HCT116 (cell line): ENCODE measurements around the gene CLDN14. TPM values are rescaled to one million over a fixed set of nuclear protein-coding genes. Genes with fewer than 3 reads are reported as not detected.

ENCODE experiments used
- ATAC-seq: fragments of 200-7000 bp; cut with Tn5 transposase; 2 replicates; pipeline ENCODE4 v1.9.1; 2020; ENCODE audit warnings: mild to moderate bottlenecking, moderate library complexity
- BruUV-seq: library from RNA; stranded (reverse); fragments of 400-500 nt; replicated peaks from 2 replicates; lab custom pipeline; 2021; lab: Mats Ljungman, UMichigan
- CTCF ChIA-PET: fragments of 300-600 bp; sonication (Branson Sonifier 250); formaldehyde crosslinking; loops from one replicate; lab custom pipeline; 2021; ENCODE audit warnings: antibody characterized with exemption; lab: Charles Lee
- POLR2A ChIA-PET: fragments of 300-600, 350-600 bp; sonication (Branson Sonifier 250); formaldehyde crosslinking; loops from one replicate; lab custom pipeline; 2021; ENCODE audit warnings: antibody characterized with exemption; lab: Charles Lee
- RAD21 ChIA-PET, 2 experiments: fragments of 300-600 bp; sonication (Branson Sonifier 250); formaldehyde crosslinking; loops; one replicate each; lab custom pipeline; 2023; ENCODE audit warnings: low total read pairs in 2 of 2; ENCODE audit not compliant: uncharacterized antibody in 2 of 2, unreplicated experiment in 2 of 2, low non-redundant PET in 1 of 2; lab: Charles Lee
- DNase-seq: peaks from one replicate; pipeline ENCODE4 v3.0.0-alpha.2; 2010; ENCODE audit warnings: low read depth, low spot score
- H2AFZ ChIP-seq: fragments of 200-600 bp; shearing (Covaris generic), sonication (generic); 2 replicates; pipeline ENCODE4 v1.6.1; 2017; ENCODE audit warnings: low read depth, mixed run types, mixed read lengths, antibody characterized with exemption, low read length; ENCODE audit not compliant: poor library complexity, severe bottlenecking
- H3K27ac ChIP-seq: 2 replicates; pipeline ENCODE4 v1.5.1; 2012; ENCODE audit warnings: low read depth, low read length
- H3K27me3 ChIP-seq: fragments of 200-600 bp; sonication (generic); 2 replicates; pipeline ENCODE4 v1.6.1; 2016; ENCODE audit warnings: mixed run types, low read length, mixed read lengths; ENCODE audit not compliant: insufficient read depth
- H3K36me3 ChIP-seq, 2 experiments: fragments of 200-500 bp in 1 of 2; fragments of 200-600 bp in 1 of 2; sonication (Bioruptor generic) in 1 of 2; sonication (generic) in 1 of 2; 2 replicates each; pipeline versions ENCODE4 v1.5.1 to v1.6.1; 2014 to 2016; ENCODE audit warnings: low read length in 2 of 2, inconsistent platforms in 1 of 2, mixed read lengths in 1 of 2, mixed run types in 1 of 2; ENCODE audit not compliant: insufficient read depth in 2 of 2, control insufficient read depth in 1 of 2
- H3K4me1 ChIP-seq, 2 experiments: fragments of 200-600 bp in 1 of 2; sonication (generic) in 1 of 2; 2 replicates each; pipeline versions ENCODE4 v1.5.1 to v1.6.1; 2012 to 2017; ENCODE audit warnings: low read length in 2 of 2, inconsistent platforms in 1 of 2, mild to moderate bottlenecking in 1 of 2, mixed read lengths in 1 of 2, mixed run types in 1 of 2, moderate library complexity in 1 of 2; ENCODE audit not compliant: insufficient read depth in 2 of 2, control insufficient read depth in 1 of 2
- H3K4me2 ChIP-seq: fragments of 200-600 bp; sonication (generic); 2 replicates; pipeline ENCODE4 v1.6.1; 2017; ENCODE audit warnings: mixed run types, low read length, mixed read lengths
- H3K4me3 ChIP-seq, 2 experiments: fragments of 200-600 bp in 1 of 2; sonication (generic) in 1 of 2; replicated peaks in 1 of 2; 2 replicates each; pipeline ENCODE4 v1.5.1; 2011 to 2016; ENCODE audit warnings: low read length in 2 of 2, control low read depth in 1 of 2, low read depth in 1 of 2, mild to moderate bottlenecking in 1 of 2, mixed read lengths in 1 of 2, mixed run types in 1 of 2
- H3K79me2 ChIP-seq: fragments of 200-600 bp; sonication (generic); 2 replicates; pipeline ENCODE4 v1.6.1; 2017; ENCODE audit warnings: mild to moderate bottlenecking, mixed run types, low read length, moderate library complexity, mixed read lengths; ENCODE audit not compliant: insufficient read depth
- H3K9ac ChIP-seq: fragments of 200-600 bp; sonication (generic); 2 replicates; pipeline ENCODE4 v1.6.1; 2016; ENCODE audit warnings: low read length, mixed read lengths
- H3K9me2 ChIP-seq: fragments of 200-600 bp; sonication (generic), shearing (Covaris generic); 2 replicates; pipeline ENCODE4 v1.6.1; 2017; ENCODE audit warnings: mixed run types, mild to moderate bottlenecking, moderate library complexity; ENCODE audit not compliant: insufficient read depth
- H3K9me3 ChIP-seq, 2 experiments: fragments of 200-500 bp in 1 of 2; fragments of 200-600 bp in 1 of 2; sonication (Bioruptor generic) in 1 of 2; sonication (generic) in 1 of 2; 2 replicates each; pipeline ENCODE4 v1.6.1; 2014 to 2017; ENCODE audit warnings: low read length in 2 of 2, mixed read lengths in 2 of 2, inconsistent platforms in 1 of 2, low read depth in 1 of 2, mild to moderate bottlenecking in 1 of 2, mixed run types in 1 of 2, moderate library complexity in 1 of 2; ENCODE audit not compliant: control insufficient read depth in 1 of 2, insufficient read depth in 1 of 2
- H4K20me1 ChIP-seq: fragments of 200-600 bp; sonication (generic), shearing (Covaris generic); 2 replicates; pipeline ENCODE4 v1.6.1; 2017; ENCODE audit warnings: mixed run types, mild to moderate bottlenecking, moderate library complexity; ENCODE audit not compliant: insufficient read depth
- CEBPB ChIP-seq: IDR thresholded peaks from 2 replicates; pipeline ENCODE4 v1.6.1; 2012; ENCODE audit warnings: low read depth
- EGR1 ChIP-seq: IDR thresholded peaks from 2 replicates; pipeline ENCODE4 v1.6.1; 2012; ENCODE audit warnings: low read depth
- FOSL1 ChIP-seq: IDR thresholded peaks from 2 replicates; pipeline ENCODE4 v1.6.1; 2012; ENCODE audit warnings: low read depth
- POLR2A ChIP-seq: IDR thresholded peaks from 2 replicates; pipeline ENCODE4 v1.7.0; 2011; ENCODE audit warnings: borderline replicate concordance; ENCODE audit not compliant: insufficient read depth, insufficient read length; ENCODE audit errors: extremely low read depth
- RAD21 ChIP-seq: IDR thresholded peaks from 2 replicates; pipeline ENCODE4 v1.6.1; 2012; ENCODE audit warnings: low read depth, mild to moderate bottlenecking
- SP1 ChIP-seq: IDR thresholded peaks from 2 replicates; pipeline ENCODE4 v1.6.1; 2012; ENCODE audit warnings: low read depth
- SRF ChIP-seq: IDR thresholded peaks from 2 replicates; pipeline ENCODE4 v1.6.1; 2012; ENCODE audit warnings: low read depth
- ZFX ChIP-seq: fragments of 450-650 bp; IDR thresholded peaks from 2 replicates; pipeline ENCODE4 v1.6.1; 2017
- intact Hi-C: fragments of 100-400 bp; cut with micrococcal nuclease; formaldehyde crosslinking; loops from 2 replicates; pipeline ENCODE4 v1.10.0; 2022
- total RNA-seq: library from RNA; stranded (reverse); gene quantifications from one replicate; pipeline ENCODE4 v1.2.1, GENCODE V29; 2021; ENCODE audit not compliant: unreplicated experiment
- TF ChIP-seq, protein P1 (sequence below): IDR thresholded peaks from 2 replicates; pipeline ENCODE4 v1.6.1; 2012; ENCODE audit warnings: low read depth
- TF ChIP-seq, protein P2 (sequence below): IDR thresholded peaks from 2 replicates; pipeline ENCODE4 v1.6.1; 2011; ENCODE audit warnings: mild to moderate bottlenecking, low read length, moderate library complexity; ENCODE audit not compliant: insufficient replicate concordance; ENCODE audit errors: extremely low read depth
- TF ChIP-seq, protein P3 (sequence below), 3 experiments: fragments of 200-600 bp in 1 of 3; sonication (generic) in 1 of 3; IDR thresholded peaks in 2 of 3; conservative IDR thresholded peaks in 1 of 3; 2 replicates each; pipeline ENCODE4 v1.5.1; 2012 to 2017; ENCODE audit warnings: low read depth in 2 of 3, low read length in 2 of 3, antibody characterized with exemption in 1 of 3, borderline replicate concordance in 1 of 3, control low read depth in 1 of 3, mild to moderate bottlenecking in 1 of 3, mixed read lengths in 1 of 3, mixed run types in 1 of 3, moderate library complexity in 1 of 3; ENCODE audit not compliant: insufficient read depth in 1 of 3

The CLDN14 gene
- total RNA-seq, 1 experiment from 2014 or later, result not detected

DNA sequence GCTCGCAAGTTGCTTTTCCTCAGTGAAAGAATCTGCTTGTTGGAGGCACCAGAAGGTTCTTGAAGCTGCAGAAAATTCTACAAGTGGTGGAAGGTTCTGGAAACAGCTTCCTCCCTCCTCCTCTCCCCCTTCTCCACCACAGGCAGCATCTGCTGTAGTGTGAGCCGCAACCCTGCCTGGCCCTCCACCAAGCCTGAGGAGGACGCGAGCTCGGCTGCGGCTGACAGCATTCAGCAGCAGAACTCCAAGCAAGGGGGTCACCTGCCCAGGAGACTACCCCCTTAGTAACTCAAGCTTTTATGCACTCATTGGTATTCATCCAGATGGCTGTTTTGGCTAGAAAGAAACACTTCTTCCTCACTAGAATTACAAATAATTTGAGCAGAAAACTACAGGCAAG lies 48.8 kb upstream of the CLDN14 start:
- H2AFZ ChIP-seq, result no peak overlapping the region
- no peak overlapping the region for H3K9ac ChIP-seq
- ChIA-PET RAD21 (interaction anchor here in 1 of 2 experiments (0.5 kb wide), 1 partner anchor 195 kb away, joined by 3 read pairs; no protein-coding TSS in a partner anchor), CTCF (no interaction called here), POLR2A (no interaction called here)
- no peak overlapping the region for H3K27ac ChIP-seq
- no peaks in the 10 kb centered on the region for H3K36me3 ChIP-seq
- no peak overlapping the region for H3K4me2 ChIP-seq
- H3K79me2 ChIP-seq, result no peaks in the 10 kb centered on the region
- H3K9me3 ChIP-seq, result no peaks in the 10 kb centered on the region
- TF ChIP-seq ZFX (no peak), RAD21 (no peak), FOSL1 (no peak), SP1 (no peak), POLR2A (no peak), CEBPB (no peak), EGR1 (no peak), SRF (no peak)
- TF ChIP-seq, protein P1, sequence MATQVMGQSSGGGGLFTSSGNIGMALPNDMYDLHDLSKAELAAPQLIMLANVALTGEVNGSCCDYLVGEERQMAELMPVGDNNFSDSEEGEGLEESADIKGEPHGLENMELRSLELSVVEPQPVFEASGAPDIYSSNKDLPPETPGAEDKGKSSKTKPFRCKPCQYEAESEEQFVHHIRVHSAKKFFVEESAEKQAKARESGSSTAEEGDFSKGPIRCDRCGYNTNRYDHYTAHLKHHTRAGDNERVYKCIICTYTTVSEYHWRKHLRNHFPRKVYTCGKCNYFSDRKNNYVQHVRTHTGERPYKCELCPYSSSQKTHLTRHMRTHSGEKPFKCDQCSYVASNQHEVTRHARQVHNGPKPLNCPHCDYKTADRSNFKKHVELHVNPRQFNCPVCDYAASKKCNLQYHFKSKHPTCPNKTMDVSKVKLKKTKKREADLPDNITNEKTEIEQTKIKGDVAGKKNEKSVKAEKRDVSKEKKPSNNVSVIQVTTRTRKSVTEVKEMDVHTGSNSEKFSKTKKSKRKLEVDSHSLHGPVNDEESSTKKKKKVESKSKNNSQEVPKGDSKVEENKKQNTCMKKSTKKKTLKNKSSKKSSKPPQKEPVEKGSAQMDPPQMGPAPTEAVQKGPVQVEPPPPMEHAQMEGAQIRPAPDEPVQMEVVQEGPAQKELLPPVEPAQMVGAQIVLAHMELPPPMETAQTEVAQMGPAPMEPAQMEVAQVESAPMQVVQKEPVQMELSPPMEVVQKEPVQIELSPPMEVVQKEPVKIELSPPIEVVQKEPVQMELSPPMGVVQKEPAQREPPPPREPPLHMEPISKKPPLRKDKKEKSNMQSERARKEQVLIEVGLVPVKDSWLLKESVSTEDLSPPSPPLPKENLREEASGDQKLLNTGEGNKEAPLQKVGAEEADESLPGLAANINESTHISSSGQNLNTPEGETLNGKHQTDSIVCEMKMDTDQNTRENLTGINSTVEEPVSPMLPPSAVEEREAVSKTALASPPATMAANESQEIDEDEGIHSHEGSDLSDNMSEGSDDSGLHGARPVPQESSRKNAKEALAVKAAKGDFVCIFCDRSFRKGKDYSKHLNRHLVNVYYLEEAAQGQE, result no peak
- TF ChIP-seq, protein P2, sequence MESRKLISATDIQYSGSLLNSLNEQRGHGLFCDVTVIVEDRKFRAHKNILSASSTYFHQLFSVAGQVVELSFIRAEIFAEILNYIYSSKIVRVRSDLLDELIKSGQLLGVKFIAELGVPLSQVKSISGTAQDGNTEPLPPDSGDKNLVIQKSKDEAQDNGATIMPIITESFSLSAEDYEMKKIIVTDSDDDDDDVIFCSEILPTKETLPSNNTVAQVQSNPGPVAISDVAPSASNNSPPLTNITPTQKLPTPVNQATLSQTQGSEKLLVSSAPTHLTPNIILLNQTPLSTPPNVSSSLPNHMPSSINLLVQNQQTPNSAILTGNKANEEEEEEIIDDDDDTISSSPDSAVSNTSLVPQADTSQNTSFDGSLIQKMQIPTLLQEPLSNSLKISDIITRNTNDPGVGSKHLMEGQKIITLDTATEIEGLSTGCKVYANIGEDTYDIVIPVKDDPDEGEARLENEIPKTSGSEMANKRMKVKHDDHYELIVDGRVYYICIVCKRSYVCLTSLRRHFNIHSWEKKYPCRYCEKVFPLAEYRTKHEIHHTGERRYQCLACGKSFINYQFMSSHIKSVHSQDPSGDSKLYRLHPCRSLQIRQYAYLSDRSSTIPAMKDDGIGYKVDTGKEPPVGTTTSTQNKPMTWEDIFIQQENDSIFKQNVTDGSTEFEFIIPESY, result no peak
- TF ChIP-seq, protein P3, sequence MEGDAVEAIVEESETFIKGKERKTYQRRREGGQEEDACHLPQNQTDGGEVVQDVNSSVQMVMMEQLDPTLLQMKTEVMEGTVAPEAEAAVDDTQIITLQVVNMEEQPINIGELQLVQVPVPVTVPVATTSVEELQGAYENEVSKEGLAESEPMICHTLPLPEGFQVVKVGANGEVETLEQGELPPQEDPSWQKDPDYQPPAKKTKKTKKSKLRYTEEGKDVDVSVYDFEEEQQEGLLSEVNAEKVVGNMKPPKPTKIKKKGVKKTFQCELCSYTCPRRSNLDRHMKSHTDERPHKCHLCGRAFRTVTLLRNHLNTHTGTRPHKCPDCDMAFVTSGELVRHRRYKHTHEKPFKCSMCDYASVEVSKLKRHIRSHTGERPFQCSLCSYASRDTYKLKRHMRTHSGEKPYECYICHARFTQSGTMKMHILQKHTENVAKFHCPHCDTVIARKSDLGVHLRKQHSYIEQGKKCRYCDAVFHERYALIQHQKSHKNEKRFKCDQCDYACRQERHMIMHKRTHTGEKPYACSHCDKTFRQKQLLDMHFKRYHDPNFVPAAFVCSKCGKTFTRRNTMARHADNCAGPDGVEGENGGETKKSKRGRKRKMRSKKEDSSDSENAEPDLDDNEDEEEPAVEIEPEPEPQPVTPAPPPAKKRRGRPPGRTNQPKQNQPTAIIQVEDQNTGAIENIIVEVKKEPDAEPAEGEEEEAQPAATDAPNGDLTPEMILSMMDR (IDR thresholded peaks at IDR 0.05 in 2 of 3, conservative IDR thresholded peaks at IDR 0.05 in 1 of 3; ENCODE audit: borderline replicate concordance in 1 of 3, insufficient read depth in 1 of 3, low read depth in 2 of 3, low read length in 2 of 3), result no peak
- no peaks in the 10 kb centered on the region for H4K20me1 ChIP-seq
- H3K4me3 ChIP-seq, result no peak overlapping the region
- no peak for DNase-seq
- BruUV-seq, result no TSS peak
- intact Hi-C loops, result no loop called here
- no peak for ATAC-seq
- H3K9me2 ChIP-seq, result no peaks in the 10 kb centered on the region
- H3K4me1 ChIP-seq, result no peaks in the 10 kb centered on the region
- no peaks in the 10 kb centered on the region for H3K27me3 ChIP-seq
